ENCODE data around the gene RNF222.
"Not testable (repeated sequence)": the region's sequence is repeated elsewhere in the genome, so short reads cannot be mapped to it uniquely, and the experiment has no call there.

RNF222 gene

DNA sequence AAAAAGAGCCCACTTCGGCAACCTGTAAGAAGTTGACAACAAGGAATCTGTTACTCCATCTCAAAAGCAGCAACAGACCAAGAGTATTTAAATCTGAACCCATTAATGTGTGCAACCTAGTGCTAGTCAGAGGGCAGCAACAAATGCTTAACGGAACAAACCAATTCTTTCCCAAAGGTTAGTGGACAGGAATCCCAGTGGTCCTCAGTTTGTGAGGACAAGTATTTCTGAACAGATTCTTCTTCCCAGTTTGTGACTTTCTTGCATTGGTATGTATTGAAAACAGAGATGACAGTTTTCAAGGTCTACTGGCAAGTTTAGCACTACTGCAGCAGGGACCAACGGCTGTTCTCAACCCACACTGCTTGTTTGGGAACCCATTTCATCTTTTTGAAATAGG lies 17.6 kb downstream of the RNF222 start:
- DNase-seq (ENCODE audit: low spot score) = peak; percentile 29

DNA sequence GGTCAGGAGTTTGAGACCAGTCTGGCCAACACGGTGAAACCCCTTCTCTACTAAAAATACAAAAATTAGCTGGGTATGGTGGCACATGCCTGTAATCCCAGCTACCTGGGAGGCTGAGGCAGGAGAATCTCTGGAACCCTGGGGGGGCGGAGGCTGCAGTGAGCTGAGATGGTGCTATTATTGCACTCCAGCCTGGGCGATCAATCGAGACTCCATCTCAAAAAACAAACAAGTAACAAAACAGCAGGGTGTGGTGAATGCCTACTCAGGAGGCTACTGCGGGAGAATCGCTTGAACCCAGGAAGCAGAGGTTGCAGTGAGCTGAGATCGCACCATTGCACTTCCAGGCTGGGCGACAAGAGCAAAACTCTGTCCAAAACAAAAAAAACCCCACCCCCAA lies 19.5 kb downstream of the RNF222 start:
- DNase-seq (ENCODE audit: low spot score) = not testable (repeated sequence)

DNA sequence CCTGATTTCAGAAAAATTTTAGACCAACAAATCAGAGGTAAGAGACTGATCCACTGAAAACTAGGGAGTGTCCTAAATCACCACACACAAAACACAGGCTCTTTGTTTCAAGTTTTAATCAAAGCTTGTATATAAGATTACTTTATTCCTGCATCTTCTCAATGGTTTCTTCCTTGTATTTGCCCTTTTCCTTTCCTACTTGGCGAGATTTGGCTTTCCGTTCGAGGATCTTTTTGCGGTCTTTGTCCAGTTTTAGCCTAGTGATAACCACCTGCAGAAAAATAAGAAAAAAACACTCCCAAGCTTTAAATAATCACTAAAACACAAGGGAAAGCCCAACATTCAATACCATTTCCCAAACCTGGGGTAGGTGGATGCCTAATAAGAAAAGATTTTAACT lies 20.2 kb downstream of the RNF222 start:
- no peak for DNase-seq (ENCODE audit: low spot score)

DNA sequence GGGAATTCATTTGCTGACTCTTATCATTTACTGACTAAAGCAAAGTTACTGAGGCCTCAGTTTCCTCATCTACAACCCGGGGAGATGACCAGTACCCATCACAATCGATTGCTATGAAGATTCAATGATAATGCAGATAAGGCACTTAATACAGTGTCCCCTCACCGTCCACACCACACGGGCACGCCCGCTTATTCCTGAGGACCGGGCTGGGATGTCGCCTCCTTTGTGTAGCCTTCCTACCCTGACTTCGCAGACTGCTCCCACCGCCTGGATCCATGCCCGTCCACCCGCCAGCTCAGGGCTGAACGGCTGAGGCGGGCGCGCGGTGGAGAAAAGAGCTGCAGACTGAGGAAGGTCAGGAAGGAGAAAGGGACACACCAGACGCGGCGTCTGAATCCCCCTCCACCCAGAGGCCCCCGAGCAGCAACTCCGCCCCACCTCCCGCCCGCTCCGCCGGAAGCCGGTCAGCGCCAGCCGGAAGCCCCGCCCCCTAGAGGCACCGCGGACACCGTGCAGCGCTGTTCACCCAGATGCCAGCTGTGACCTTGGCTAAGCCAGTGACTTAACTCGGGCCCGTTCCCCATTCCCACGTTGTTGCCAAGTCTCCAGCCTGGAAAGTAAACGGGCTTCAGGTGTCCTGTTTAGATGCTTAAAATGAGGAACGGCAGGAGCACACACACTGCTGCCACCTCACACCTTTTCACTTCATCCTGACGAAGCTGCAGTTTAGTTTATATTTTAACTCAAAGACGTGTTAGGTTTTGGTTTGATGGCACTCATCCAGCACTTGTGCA lies 21.2 kb downstream of the RNF222 start, which contains the start of gene KRABD2:
KRABD2 (minus strand) TSS at position 434 of the 797 bp plus-strand sequence.
- peak; percentile 88 for DNase-seq (ENCODE audit: low spot score)

DNA sequence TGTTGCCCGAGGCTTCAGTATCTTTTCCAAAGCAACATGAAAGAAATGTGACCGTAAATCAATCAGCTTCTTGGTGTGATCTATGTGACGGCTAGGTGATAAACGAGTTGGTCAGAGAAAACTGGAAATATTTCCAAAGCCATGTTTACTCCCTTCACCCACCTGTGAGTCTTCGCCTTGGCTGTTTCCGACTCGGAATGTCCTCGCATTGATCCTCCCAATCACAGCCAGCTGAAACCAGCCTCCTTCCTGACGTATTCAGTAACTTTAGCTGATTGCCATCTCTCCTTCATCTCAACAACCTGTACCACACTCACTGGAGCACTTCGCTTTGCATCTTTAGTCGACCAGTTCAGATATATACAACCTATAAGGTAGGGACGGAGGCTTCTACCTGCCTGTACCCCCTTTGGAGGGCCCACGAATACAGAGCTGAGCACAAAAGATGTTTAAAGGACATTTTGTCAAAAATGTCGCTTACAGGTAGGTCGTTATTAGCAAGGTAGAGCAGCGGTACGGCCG lies 21.8 kb downstream of the RNF222 start:
- peak; percentile 46 for DNase-seq (ENCODE audit: low spot score)

DNA sequence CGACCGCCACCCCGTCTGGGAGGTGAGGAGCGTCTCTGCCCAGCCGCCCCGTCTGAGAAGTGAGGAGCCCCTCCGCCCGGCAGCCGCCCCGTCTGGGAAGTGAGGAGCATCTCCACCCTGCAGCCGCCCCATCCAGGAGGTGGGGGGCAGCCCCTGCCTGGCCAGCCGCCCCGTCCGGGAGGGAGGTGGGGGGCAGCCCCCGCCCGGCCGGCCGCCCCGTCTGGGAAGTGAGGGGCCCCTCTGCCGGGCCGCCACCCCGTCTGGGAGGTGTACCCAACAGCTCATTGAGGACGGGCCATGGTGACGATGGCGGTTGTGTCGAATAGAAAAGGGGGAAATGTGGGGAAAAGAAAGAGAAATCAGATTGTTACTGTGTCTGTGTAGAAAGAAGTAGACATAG lies 23.8 kb downstream of the RNF222 start:
- not testable (repeated sequence) for DNase-seq (ENCODE audit: low spot score)

DNA sequence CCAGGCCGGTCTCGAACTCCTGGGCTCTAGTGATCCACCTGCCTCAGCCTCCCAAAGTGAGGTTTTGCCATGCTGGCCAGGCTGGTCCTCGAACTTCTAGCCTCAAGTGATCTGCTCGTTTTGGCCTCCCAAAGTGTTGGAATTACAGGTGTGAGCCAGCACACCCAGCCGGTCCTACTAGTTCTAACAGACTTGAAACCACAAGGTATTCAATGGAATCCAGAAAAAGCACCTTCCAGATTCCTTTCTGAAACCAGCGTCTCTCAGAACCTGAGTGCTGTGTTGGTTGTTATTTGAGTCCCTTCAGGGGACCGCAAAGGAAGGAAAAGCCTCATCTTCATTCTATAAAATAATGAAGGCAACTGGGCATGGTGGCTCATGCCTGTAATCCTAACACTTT lies 25.2 kb downstream of the RNF222 start:
- DNase-seq (ENCODE audit: low spot score) = no peak

DNA sequence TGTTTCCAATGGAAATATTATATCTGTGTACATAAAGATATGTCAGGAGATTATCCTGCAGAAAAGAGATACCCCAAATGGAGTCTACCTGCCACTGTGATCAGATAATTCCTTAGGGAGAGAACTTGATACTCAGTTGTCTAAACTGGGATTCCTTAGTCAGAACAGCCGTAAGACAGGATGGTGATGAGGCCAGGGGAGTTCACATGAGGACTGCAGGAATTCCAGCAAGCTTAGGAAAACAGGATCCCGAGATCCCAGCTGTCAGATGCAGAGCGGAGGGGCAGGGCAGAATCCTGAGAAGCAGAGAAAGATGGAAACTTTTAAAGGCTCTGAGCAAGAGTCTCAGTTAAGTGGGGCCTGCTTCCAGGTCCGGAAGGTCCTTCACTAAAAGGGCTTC lies 25.8 kb downstream of the RNF222 start:
- DNase-seq (ENCODE audit: low spot score) = no peak

DNA sequence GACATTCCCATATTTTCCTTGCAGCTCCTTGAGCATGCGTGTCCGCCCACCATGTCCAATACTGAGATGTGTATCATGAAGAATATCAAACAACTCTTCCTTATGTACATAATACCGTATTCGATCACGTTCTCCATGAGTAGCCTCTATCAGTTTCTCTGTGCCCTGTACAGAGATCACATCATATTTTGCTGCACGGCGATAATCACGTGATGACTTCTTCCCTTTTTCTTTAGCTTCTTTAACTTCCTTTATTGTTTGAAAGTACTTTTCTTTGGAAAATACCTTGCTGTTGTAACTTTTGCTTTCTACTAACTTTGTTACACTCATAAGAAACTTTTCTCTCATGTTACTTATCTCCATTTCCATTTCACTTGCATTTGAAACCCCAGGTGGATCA lies 27.7 kb downstream of the RNF222 start:
- no peak for DNase-seq (ENCODE audit: low spot score)

DNA sequence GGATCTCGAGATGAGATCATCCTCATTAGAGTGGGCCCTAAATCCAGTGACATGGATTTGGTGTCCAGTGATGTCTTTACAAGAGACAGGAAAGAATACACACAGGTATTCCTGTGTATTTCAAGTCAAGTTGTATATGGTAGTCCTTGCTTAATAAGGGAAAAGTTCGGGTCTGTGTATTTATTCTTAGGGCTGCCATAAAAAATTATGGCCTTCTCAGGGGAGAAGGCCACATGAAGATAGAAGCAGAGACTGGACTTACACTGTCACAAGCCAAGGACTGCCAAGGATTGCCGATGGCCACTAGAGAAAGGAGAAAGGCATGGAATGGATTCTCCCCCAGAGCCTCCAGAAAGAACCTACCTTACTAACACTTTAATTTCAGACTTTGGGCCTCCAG lies 29.4 kb downstream of the RNF222 start:
- no peak for DNase-seq (ENCODE audit: low spot score)

DNA sequence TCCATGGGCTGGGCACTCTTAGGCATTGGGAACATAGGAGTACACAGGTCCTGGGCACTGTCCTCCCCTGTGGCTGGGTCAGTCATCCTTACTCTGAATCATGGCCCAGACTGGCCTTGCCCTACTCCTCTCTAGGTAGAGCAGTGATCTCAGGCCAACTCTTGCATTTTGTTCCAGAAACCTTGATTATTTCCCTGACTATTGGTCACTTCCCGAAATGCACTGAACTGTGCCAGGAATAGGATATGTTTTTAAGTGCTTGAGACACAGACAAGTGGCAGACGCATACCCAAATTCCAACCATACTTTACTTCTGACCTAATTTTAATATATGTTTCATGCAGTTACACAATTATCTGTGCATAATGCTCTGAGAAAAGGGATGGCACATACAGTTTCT lies 31.4 kb downstream of the RNF222 start:
- no peak for DNase-seq (ENCODE audit: low spot score)

DNA sequence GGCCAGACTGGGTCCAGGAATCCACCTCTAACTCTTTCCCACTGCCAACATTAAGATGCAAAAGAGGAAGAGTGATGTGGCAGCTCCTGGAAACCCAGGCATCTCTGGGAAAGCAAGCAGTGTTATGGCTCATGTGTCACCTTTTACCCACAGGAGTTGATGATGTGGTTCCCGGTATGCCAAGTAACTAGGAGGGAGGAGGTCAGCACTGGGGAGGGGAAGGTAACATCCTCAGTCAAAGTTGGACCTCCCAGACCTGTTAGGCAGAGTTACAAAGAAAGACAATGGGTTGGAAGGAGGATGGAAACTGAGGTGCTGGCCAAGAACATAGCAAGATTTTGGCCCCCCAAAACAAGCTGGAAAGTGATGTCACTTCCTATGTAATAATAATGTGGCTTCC lies 32.5 kb downstream of the RNF222 start:
- no peak for DNase-seq (ENCODE audit: low spot score)

DNA sequence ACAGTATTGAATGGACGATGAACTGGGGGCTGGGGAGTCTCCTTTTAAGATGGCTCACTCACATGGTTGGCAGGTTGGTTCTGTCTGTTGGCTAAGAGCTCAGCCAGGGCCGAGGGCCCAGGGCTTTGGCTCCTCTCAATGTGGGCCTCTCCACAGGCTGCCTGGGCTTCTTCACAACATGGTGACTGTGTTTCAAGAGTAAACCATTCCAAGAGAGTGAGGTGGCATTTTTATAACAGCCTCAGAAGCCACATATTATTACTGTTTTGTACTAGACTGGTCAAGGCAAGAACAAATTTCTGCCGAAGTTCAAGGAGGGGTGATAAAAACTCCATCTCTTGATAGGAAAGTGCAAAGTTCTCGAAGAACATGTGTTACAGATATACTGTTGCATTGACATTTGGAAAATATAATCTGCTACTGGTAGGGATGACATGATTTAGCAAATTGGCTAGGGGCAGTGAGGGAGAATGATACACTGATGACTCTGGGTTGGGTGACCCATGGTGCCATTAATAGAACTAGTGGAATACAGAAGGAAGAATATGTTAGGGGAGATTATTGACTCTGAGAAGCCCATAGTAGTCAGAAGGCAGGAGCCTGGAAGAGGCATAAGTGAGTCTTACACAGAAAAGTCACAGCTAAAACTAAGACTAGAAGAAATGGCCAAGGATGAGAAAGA lies 34.8 kb downstream of the RNF222 start:
- DNase-seq (ENCODE audit: low spot score) = no peak

DNA sequence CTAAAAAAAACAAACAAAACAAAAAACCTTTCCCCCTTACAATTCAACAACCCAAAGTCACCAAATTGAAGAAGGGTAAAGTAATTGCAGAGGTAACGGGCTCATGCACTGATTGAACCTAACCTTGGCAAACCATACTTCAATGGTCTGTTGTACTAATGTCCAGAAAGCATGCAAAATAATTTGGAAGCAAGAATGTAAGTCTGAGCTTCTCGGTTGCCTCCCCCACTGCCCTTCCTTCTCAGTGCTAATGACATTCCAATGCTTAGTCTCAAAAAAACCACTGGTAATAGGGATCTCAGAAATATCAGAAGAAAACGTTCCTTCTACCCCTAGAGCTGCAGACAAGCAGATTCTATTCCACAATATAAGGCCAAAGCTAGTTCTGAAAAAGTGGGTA lies 36.9 kb downstream of the RNF222 start:
- DNase-seq (ENCODE audit: low spot score) = no peak

DNA sequence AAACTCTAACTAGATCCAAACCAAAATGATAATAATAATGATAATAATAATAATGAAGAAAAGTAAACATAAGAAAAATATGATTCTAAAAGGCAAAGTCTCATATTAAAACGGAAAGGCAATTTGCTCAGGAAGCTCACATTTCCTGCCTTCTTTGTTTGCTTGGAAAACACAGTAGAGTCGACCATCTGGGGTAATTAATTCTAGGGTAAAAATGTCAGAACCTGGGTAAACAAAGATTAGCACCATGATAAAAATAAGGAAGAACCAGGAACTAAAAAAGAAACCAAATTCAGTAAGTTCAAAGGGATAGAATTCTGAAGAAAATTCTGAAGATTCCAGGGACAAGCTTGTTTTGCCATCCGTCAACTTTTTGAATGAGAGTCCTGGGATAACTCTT lies 37.4 kb downstream of the RNF222 start:
- no peak for DNase-seq (ENCODE audit: low spot score)

DNA sequence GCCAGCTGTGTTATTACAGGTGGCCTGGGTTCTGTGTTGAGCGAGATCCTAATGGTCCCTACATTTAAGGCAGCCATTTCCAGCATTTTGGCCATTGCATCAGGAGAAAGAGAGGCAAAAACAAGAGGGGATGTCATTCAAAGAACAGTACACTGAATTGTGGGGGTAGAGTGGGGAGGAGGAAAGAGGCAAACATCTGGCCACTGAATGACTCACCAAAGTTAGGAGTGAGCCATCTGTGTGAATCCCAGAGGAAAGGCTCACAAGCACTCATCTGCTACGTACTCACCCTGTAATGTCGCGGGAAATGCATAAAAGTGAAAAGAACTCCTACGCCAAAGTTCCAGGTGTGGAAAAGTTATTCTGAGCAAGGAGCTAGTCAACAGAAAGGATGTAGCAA lies 37.9 kb downstream of the RNF222 start:
- peak; percentile 70 for DNase-seq (ENCODE audit: low spot score)

DNA sequence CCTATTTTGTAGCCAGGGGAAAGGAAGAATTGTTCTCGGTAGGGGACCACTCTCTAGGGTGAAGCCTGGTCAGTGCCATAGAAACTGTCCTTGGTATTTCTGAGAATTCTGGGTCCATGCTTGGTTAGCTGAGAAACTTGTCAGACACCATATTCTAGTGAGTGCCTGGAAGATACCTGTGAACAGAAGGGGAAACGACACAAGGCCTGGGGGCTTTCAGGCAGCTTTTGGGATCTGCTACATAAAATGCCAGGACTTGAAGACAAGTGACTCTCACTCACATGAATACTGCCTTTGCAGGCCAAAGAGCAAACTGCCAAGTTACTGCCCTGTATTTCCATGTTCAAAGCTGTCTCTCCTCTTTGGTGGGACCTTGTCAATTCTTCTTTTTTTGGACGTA lies 39.7 kb downstream of the RNF222 start:
- DNase-seq (ENCODE audit: low spot score) = no peak

DNA sequence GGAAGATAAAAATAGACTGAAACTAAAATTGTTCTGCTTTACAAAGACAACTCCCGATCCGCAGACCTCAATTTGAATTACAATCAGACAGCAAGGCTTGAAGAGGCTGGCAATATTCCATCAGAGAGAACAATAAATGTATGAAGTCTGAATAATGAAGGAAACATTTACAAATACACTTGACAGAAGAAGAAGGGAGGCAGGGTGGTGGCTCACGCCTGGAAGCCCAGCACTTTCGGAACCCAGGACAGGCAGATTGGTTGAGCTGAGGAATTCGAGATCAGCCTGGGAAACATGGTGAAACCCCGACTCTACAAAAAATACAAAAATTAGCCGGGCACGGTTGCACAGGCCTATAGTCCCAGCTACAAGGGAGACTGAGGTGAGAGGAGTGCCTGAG lies 43.4 kb downstream of the RNF222 start:
- DNase-seq (ENCODE audit: low spot score) = no peak

DNA sequence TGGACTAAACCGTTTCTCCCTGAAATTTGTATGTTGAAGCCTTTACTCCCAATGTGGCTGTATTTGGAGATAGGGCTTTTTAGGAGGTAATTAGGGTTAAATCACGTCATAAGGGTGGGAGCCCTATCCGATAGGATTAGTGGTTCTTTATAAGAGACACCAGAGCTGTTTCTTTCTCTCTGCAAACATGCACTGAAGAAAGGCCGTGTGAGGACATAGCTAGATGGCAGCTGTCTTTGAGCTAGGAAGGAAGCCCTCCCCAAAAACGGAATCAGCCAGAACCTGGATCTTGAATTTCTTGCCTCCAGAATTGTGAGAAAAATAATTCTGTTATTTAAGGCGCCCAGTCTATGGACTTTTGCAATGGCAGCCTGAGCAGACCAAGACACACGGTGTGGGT lies 43.9 kb downstream of the RNF222 start:
- no peak for DNase-seq (ENCODE audit: low spot score)

DNA sequence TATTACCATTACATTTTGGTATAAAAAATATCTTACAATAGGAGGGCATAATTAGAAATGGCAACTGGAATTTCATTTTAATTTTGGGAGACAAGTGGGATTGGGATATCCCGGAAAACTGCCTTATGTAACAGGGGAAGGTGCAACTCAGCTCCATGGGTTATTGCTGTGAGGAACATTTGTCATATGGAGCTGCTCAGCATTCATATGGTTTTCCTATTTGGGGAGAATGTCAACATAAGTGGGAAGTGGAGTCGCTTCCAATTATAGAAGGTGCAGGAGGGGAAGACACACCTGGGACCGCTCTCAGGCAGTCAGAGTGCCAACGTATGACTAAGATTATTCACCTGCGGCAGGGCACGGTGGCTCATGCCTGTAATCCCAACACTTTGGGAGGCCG lies 47.3 kb downstream of the RNF222 start:
- no peak for DNase-seq (ENCODE audit: low spot score)

DNA sequence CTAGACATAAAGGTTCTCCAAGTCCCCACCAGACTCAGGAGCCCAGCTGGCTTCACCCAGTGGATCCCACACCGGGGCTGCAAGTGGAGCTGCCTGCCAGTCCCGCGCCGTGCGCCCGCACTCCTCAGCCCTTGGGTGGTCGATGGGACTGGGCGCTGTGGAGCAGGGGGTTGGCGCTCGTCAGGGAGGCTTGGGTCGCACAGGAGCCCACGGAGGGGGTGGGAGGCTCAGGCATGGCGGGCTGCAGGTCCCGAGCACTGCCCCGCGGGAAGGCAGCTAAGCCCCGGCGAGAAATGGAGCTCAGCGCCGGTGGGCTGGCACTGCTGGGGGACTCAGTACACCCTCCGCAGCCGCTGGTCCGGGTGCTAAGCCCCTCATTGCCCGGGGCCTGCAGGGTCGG lies 50.6 kb downstream of the RNF222 start:
- not testable (repeated sequence) for DNase-seq (ENCODE audit: low spot score)

DNA sequence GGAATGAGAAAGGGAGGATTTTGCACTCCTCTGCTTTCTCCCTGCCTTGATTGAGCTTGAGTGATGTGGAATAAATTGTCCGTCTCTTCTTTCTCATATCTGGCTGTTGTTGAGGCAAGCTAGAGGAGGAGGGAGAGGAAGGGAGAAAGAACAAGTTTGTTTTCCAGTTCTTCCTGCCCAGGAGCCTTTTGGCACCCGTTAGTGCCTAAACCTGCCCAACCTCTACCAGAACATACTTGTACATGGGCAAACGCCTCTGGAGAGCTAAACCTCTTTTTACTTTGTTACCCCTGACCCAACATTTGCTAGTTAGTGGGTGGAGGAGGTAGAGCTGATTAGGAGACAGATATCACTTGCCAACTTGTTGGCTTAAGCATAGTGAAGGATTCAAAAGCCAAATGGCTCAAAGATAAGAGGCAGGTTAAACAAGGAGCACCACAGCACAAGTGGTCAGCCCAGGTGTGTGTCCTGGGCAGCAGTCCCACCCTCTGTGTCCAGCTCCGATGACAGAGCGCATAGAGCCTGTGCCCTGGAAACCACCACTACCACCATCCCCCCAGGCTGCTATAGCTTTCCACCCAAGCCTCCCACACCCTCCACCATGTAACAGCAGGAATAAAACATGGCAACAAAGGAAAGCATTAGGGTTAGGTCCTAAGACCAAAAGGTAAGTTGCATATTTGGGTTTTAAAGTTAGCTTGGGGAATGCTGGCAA lies 51.5 kb downstream of the RNF222 start:
- DNase-seq (ENCODE audit: low spot score) = no peak
